NCI-H2196 treated with DMSO at 0.1 percent for 48 hours (cell line): ENCODE data around the gene MTHFD1L.

Experiments
- DNase-seq: peaks from one replicate; lab custom pipeline; 2025; ENCODE audit not compliant: unreplicated experiment; lab: John Stamatoyannopoulos, UW

Gene MTHFD1L

DNA sequence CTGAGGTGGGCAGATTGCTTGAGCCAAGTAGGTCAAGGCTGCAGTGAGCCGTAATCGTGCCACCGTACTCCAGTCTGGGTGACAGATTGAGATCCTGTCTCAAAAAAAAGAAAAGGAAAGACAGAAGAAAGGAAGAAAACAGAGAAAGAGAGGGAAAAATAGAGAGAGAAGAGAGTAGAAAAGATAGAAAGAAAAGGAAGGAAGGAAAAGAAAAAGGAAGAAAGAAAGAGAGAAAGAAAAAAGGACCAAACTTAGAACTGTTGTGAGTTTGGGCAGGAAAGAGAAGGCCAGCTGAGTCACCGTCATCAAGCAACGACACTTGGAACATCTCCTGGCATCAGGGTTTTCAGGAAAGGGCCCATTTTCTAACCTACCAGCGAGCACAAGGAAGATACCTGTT is 278.3 kb downstream of the MTHFD1L start:
- no peak for DNase-seq

DNA sequence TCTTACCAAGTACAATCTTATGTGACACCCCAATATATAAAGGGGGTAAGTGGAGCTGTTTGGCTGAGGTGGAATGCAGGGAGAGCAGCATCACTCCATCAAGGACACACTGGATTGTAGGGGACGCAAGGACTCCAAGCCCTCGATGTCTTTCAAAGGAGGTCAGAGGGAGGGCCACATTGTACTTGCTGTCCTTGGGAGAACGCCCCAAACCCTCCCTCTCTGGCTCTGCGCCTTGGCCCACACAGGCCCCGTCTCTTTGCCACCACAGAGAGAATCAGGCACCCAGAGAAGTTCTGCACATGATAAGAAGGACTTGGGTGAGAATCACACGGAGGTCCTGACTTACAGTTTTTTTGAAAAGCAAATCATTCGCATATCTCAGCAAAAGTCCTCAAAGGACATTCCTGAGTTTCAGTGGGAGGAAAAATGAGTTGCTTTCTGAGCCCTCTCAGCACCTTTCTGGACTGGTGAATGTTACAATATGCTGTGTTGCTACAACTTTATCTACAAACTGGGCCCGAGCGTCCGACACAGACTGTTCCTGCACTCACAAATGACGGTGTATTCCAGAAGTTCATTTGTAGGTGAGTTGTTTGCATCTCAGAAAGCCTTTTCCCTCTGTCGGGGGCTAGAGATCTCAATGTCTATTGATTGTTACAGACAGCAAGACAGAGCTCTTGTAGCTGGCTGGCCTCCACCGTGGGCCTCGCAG is 281.8 kb downstream of the MTHFD1L start:
- no peak for DNase-seq

DNA sequence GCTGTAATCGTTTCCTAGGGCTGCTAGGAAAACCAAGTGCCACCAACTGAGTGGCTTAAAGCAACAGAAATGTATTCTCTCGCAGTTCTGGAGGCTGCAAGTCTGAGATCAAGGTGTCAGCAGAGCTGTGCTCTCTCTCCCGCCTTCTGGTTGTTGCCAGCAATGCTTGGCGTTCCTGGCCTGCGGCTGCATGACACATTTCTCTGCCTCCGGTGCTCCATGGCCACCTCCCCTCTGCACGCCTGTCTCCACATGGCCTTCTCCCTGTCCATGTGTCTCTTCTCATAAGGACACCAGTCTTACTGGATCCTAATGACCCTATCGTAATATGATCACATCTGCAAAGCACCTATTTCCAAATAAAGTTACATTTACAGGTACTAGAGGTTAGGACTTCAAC is 282.6 kb downstream of the MTHFD1L start:
- no peak for DNase-seq

DNA sequence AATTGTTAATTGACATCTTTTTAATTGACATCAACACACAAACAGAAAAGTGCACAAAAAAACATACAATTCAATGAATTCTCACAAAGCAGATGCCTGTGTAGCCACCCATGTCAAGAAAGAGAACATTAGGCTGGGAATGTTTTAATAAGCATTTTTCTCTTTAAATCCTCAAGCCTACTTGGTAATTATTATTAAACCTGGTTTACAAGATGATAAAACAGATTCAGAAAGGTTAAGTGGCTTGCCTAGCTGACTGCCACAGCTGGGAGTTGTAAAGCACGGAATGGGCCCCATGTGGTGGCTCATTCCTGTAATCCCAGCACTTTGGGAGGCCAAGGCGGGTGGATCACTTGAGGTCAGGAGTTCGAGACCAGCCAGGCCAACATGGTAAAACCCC is 284.3 kb downstream of the MTHFD1L start:
- no peak for DNase-seq
